Measurements from ENCODE around the gene SCP2.

The SCP2 gene

GRCh38 chr1:53080041-53080440, 153.0 kb downstream of the SCP2 start:
- Histone ChIP-seq H3K4me3 (ENCODE audit: low read depth, low read length) (no peak overlapping the region), H3K27me3 (replicated peaks) (no peaks in the 10 kb centered on the region), H3K36me3 (replicated peaks) (no peaks in the 10 kb centered on the region), H3K27ac (no peak overlapping the region)
- TF ChIP-seq CTCF (IDR thresholded peaks at IDR 0.05; ENCODE audit: low read depth, low read length, missing control alignments), result no peak
- in situ Hi-C loops (cut with HindIII; ENCODE audit: low pct_ligation_motif_present, low sequenced_read_pairs), result no loop called here
- no peak for DNase-seq

- H3K36me3 ChIP-seq (replicated peaks), result no peaks in the 10 kb centered on the region
- H3K27ac ChIP-seq, result no peak overlapping the region
- no peaks in the 10 kb centered on the region for H3K27me3 ChIP-seq (replicated peaks)
- in situ Hi-C loops (cut with HindIII; ENCODE audit: low pct_ligation_motif_present, low sequenced_read_pairs), result no loop called here
- TF ChIP-seq CTCF (IDR thresholded peaks at IDR 0.05; ENCODE audit: low read depth, low read length, missing control alignments), result no peak
- H3K4me3 ChIP-seq (ENCODE audit: low read depth, low read length), result no peak overlapping the region
- no peak for DNase-seq
Observed at GRCh38 chr1:53080769-53081168, 153.7 kb downstream of the SCP2 start.

GRCh38 chr1:53081384-53082066, 154.4 kb downstream of the SCP2 start:
- DNase-seq, result no peak
- in situ Hi-C loops (cut with HindIII; ENCODE audit: low pct_ligation_motif_present, low sequenced_read_pairs), result no loop called here
- no peak overlapping the region for H3K4me3 ChIP-seq (ENCODE audit: low read depth, low read length)
- no peaks in the 10 kb centered on the region for H3K36me3 ChIP-seq (replicated peaks)
- H3K27ac ChIP-seq, result no peak overlapping the region
- TF ChIP-seq CTCF (IDR thresholded peaks at IDR 0.05; ENCODE audit: low read depth, low read length, missing control alignments), result no peak
- no peaks in the 10 kb centered on the region for H3K27me3 ChIP-seq (replicated peaks)

- Histone ChIP-seq H3K36me3 (replicated peaks) (no peaks in the 10 kb centered on the region), H3K27ac (no peak overlapping the region), H3K27me3 (replicated peaks) (no peaks in the 10 kb centered on the region), H3K4me3 (ENCODE audit: low read depth, low read length) (no peak overlapping the region)
- no peak for DNase-seq
- TF ChIP-seq CTCF (IDR thresholded peaks at IDR 0.05; ENCODE audit: low read depth, low read length, missing control alignments), result no peak
- in situ Hi-C loops (cut with HindIII; ENCODE audit: low pct_ligation_motif_present, low sequenced_read_pairs), result no loop called here
Observed at GRCh38 chr1:53082826-53083455, 155.9 kb downstream of the SCP2 start.

- no peak for DNase-seq
- H3K36me3 ChIP-seq (replicated peaks), result no peaks in the 10 kb centered on the region
- TF ChIP-seq CTCF (IDR thresholded peaks at IDR 0.05; ENCODE audit: low read depth, low read length, missing control alignments), result no peak
- in situ Hi-C loops (cut with HindIII; ENCODE audit: low pct_ligation_motif_present, low sequenced_read_pairs), result no loop called here
- no peak overlapping the region for H3K4me3 ChIP-seq (ENCODE audit: low read depth, low read length)
- no peak overlapping the region for H3K27ac ChIP-seq
- H3K27me3 ChIP-seq (replicated peaks), result no peaks in the 10 kb centered on the region
Observed at GRCh38 chr1:53083636-53084588, 156.8 kb downstream of the SCP2 start.

All from brain microvascular endothelial cell (primary cell).